Activated T-helper 17 cell treated with anti-CD3 and anti-CD28 coated beads, Interleukin-2, amount 50 U/mL, for 72 hours (primary cell): ENCODE data around the gene SUPT5H. TPM values are rescaled to one million over a fixed set of nuclear protein-coding genes. Genes with fewer than 3 reads are reported as not detected.
"Not testable (repeated sequence)": the region's sequence is repeated elsewhere in the genome, so short reads cannot be mapped to it uniquely, and the experiment has no call there.

Source experiments
- ATAC-seq: fragments of 150-1000 bp; cut with Tn5 transposase; replicated peaks from 2 replicates; pipeline ENCODE4 v1.10.0; 2021; ENCODE audit warnings: mild to moderate bottlenecking, moderate library complexity
- H3K27ac Mint-ChIP-seq: one replicate; pipeline ENCODE4 v1.8.0; 2022; ENCODE audit warnings: mixed read lengths
- H3K27me3 Mint-ChIP-seq: one replicate; pipeline ENCODE4 v1.8.0; 2022; ENCODE audit warnings: mixed read lengths
- H3K36me3 Mint-ChIP-seq: one replicate; pipeline ENCODE4 v1.8.0; 2022; ENCODE audit warnings: low read depth, mild to moderate bottlenecking, mixed read lengths
- H3K4me1 Mint-ChIP-seq: one replicate; pipeline ENCODE4 v1.8.0; 2022; ENCODE audit warnings: mixed read lengths
- H3K4me3 Mint-ChIP-seq: one replicate; pipeline ENCODE4 v1.8.0; 2022; ENCODE audit warnings: mild to moderate bottlenecking, mixed read lengths
- H3K9me3 Mint-ChIP-seq: one replicate; pipeline ENCODE4 v1.8.0; 2022; ENCODE audit warnings: mixed read lengths
- total RNA-seq, 2 donors: library from RNA; stranded (reverse); gene quantifications; one replicate each; pipeline ENCODE4 v1.2.3, GENCODE V29; 2022

The SUPT5H gene
- total RNA-seq, 2 donors from 2014 or later: 182 to 239 TPM

- not testable (repeated sequence) for ATAC-seq, H3K9me3 Mint-ChIP-seq, H3K27me3 Mint-ChIP-seq
- H3K4me1 Mint-ChIP-seq: peaks cover 18% of the 10 kb centered on the region
- peak overlapping the region; percentile 94 for H3K27ac Mint-ChIP-seq
- peak overlapping the region; percentile 89 for H3K4me3 Mint-ChIP-seq
- peaks cover 56% of the 10 kb centered on the region for H3K36me3 Mint-ChIP-seq
These were observed 34.0 kb downstream of the SUPT5H start for GRCh38 chr19:39479319-39479801.

- Mint-ChIP-seq H3K36me3 (peaks cover 56% of the 10 kb centered on the region), H3K27me3 (no peaks in the 10 kb centered on the region), H3K27ac (peak overlapping the region; percentile 94), H3K4me3 (peak overlapping the region; percentile 89), H3K9me3 (no peaks in the 10 kb centered on the region), H3K4me1 (peaks cover 18% of the 10 kb centered on the region)
- ATAC-seq: no peak
These were observed 34.5 kb downstream of the SUPT5H start for GRCh38 chr19:39479916-39480315.

GRCh38 chr19:39480337-39481228 lies 35.2 kb downstream of the SUPT5H start, which contains the start of gene TIMM50:
Gene TIMM50, plus strand, starts transcription at chr19:39480838. Its CDS starts 16 bp downstream, at chr19:39480854.
- Mint-ChIP-seq H3K4me1 (peaks cover 18% of the 10 kb centered on the region), H3K27ac (peak within 1 kb of the TSS; percentile 97), H3K27me3 (no peaks in the 10 kb centered on the region), H3K36me3 (peaks cover 56% of the 10 kb centered on the region), H3K4me3 (peak within 1 kb of the TSS; percentile 89), H3K9me3 (no peaks in the 10 kb centered on the region)
- peak; percentile 97 for ATAC-seq

GRCh38 chr19:39481229-39481545 lies 35.8 kb downstream of the SUPT5H start:
- H3K27ac Mint-ChIP-seq: peak overlapping the region; percentile 97
- no peaks in the 10 kb centered on the region for H3K27me3 Mint-ChIP-seq
- peaks cover 58% of the 10 kb centered on the region for H3K36me3 Mint-ChIP-seq
- no peak for ATAC-seq
- H3K9me3 Mint-ChIP-seq: no peaks in the 10 kb centered on the region
- H3K4me1 Mint-ChIP-seq: peaks cover 18% of the 10 kb centered on the region
- H3K4me3 Mint-ChIP-seq: peak overlapping the region; percentile 89

GRCh38 chr19:39481676-39482075 lies 36.3 kb downstream of the SUPT5H start:
- peak overlapping the region; percentile 97 for H3K27ac Mint-ChIP-seq
- no peaks in the 10 kb centered on the region for H3K27me3 Mint-ChIP-seq
- no peak for ATAC-seq
- peak overlapping the region; percentile 89 for H3K4me3 Mint-ChIP-seq
- H3K4me1 Mint-ChIP-seq: peaks cover 18% of the 10 kb centered on the region
- peaks cover 59% of the 10 kb centered on the region for H3K36me3 Mint-ChIP-seq
- H3K9me3 Mint-ChIP-seq: no peaks in the 10 kb centered on the region

- no peaks in the 10 kb centered on the region for H3K27me3 Mint-ChIP-seq
- no peak for ATAC-seq
- peak overlapping the region; percentile 89 for H3K4me3 Mint-ChIP-seq
- no peaks in the 10 kb centered on the region for H3K9me3 Mint-ChIP-seq
- no peak overlapping the region for H3K27ac Mint-ChIP-seq
- peaks cover 59% of the 10 kb centered on the region for H3K36me3 Mint-ChIP-seq
- peaks cover 18% of the 10 kb centered on the region for H3K4me1 Mint-ChIP-seq
These were observed 37.8 kb downstream of the SUPT5H start for GRCh38 chr19:39483141-39483540.

- Mint-ChIP-seq H3K4me3 (no peak overlapping the region), H3K9me3 (no peaks in the 10 kb centered on the region), H3K27me3 (no peaks in the 10 kb centered on the region), H3K27ac (no peak overlapping the region), H3K36me3 (peaks cover 55% of the 10 kb centered on the region), H3K4me1 (no peaks in the 10 kb centered on the region)
- no peak for ATAC-seq
These were observed 44.4 kb downstream of the SUPT5H start for GRCh38 chr19:39489756-39490155.

GRCh38 chr19:39492225-39492624 lies 46.8 kb downstream of the SUPT5H start:
- Mint-ChIP-seq H3K9me3 (no peaks in the 10 kb centered on the region), H3K27me3 (peaks cover 7% of the 10 kb centered on the region), H3K4me3 (no peak overlapping the region), H3K27ac (no peak overlapping the region), H3K4me1 (no peaks in the 10 kb centered on the region), H3K36me3 (peaks cover 32% of the 10 kb centered on the region)
- ATAC-seq: no peak

GRCh38 chr19:39492788-39493187 lies 47.4 kb downstream of the SUPT5H start:
- Mint-ChIP-seq H3K4me3 (no peak overlapping the region), H3K27me3 (peaks cover 7% of the 10 kb centered on the region), H3K9me3 (no peaks in the 10 kb centered on the region), H3K4me1 (no peaks in the 10 kb centered on the region), H3K27ac (no peak overlapping the region), H3K36me3 (peaks cover 29% of the 10 kb centered on the region)
- ATAC-seq: no peak

- Mint-ChIP-seq H3K36me3 (peaks cover 10% of the 10 kb centered on the region), H3K4me3 (no peak overlapping the region), H3K27ac (no peak overlapping the region), H3K4me1 (peaks cover 7% of the 10 kb centered on the region), H3K9me3 (no peaks in the 10 kb centered on the region), H3K27me3 (peaks cover 18% of the 10 kb centered on the region)
- ATAC-seq: no peak
These were observed 49.3 kb downstream of the SUPT5H start for GRCh38 chr19:39494661-39495060.

GRCh38 chr19:39496063-39496462 lies 50.7 kb downstream of the SUPT5H start:
- H3K27me3 Mint-ChIP-seq: peaks cover 28% of the 10 kb centered on the region
- no peak overlapping the region for H3K27ac Mint-ChIP-seq
- H3K4me3 Mint-ChIP-seq: no peak overlapping the region
- no peaks in the 10 kb centered on the region for H3K36me3 Mint-ChIP-seq
- no peak for ATAC-seq
- H3K9me3 Mint-ChIP-seq: no peaks in the 10 kb centered on the region
- H3K4me1 Mint-ChIP-seq: peaks cover 7% of the 10 kb centered on the region

GRCh38 chr19:39497701-39497995 lies 52.3 kb downstream of the SUPT5H start:
- peak overlapping the region; percentile 56 for H3K4me3 Mint-ChIP-seq
- peaks cover 33% of the 10 kb centered on the region for H3K27me3 Mint-ChIP-seq
- ATAC-seq: no peak
- H3K27ac Mint-ChIP-seq: no peak overlapping the region
- H3K36me3 Mint-ChIP-seq: no peaks in the 10 kb centered on the region
- peaks cover 7% of the 10 kb centered on the region for H3K4me1 Mint-ChIP-seq
- H3K9me3 Mint-ChIP-seq: no peaks in the 10 kb centered on the region

- H3K4me3 Mint-ChIP-seq: peak overlapping the region; percentile 56
- no peaks in the 10 kb centered on the region for H3K9me3 Mint-ChIP-seq
- H3K4me1 Mint-ChIP-seq: peaks cover 7% of the 10 kb centered on the region
- H3K27ac Mint-ChIP-seq: no peak overlapping the region
- peak; percentile 46 for ATAC-seq
- peaks cover 33% of the 10 kb centered on the region for H3K27me3 Mint-ChIP-seq
- no peaks in the 10 kb centered on the region for H3K36me3 Mint-ChIP-seq
These were observed 52.8 kb downstream of the SUPT5H start for GRCh38 chr19:39497996-39498797.

- Mint-ChIP-seq H3K36me3 (no peaks in the 10 kb centered on the region), H3K9me3 (no peaks in the 10 kb centered on the region), H3K27ac (no peak within 1 kb of the TSS), H3K4me1 (peaks cover 7% of the 10 kb centered on the region), H3K27me3 (peaks cover 38% of the 10 kb centered on the region), H3K4me3 (peak within 1 kb of the TSS; percentile 56)
- ATAC-seq: no peak
These were observed 53.6 kb downstream of the SUPT5H start, which contains the start of gene DLL3 for GRCh38 chr19:39498798-39499642. Gene DLL3, plus strand, starts transcription at chr19:39498947. Its CDS starts 28 bp downstream, at chr19:39498975.
